Measurements from ENCODE around the gene CDH4. TPM values are rescaled to one million over a fixed set of nuclear protein-coding genes. Genes with fewer than 3 reads are reported as not detected.
A peak's percentile ranks its signal among the peaks of the same experiment; 100 is the strongest.

CDH4 gene
- total RNA-seq, 6 donors from 2014 or later = 0.20 to 1.0 (median 0.40) TPM; not detected in 1

GRCh38 chr20:61948586-61949362 lies 696.7 kb downstream of the CDH4 start:
- no peak overlapping the region for H3K27ac ChIP-seq
- H3K27me3 ChIP-seq = peaks cover 0 to 13% (median 0%) of the 10 kb centered on the region in 4 donors
- H3K36me3 ChIP-seq = no peaks in the 10 kb centered on the region
- DNase-seq = no peak
- TF ChIP-seq POLR2A (IDR thresholded peaks at IDR 0.05) = no peak
- no peak for TF ChIP-seq EP300 (IDR thresholded peaks at IDR 0.05)
- no peak for TF ChIP-seq CTCF (IDR thresholded peaks at IDR 0.05)
- TF ChIP-seq POLR2AphosphoS5 (IDR thresholded peaks at IDR 0.05) = no peak
- H3K4me1 ChIP-seq = no peaks in the 10 kb centered on the region
- WGBS, 2 donors = 84 to 92% methylated on average over 19 to 22 of the region's 22 CpGs
- no peak for ATAC-seq (ENCODE audit: low FRiP score in 2 of 2)
- no peaks in the 10 kb centered on the region for H3K9me3 ChIP-seq
- no peak overlapping the region for H3K4me3 ChIP-seq

- Histone ChIP-seq H3K4me3 (no peak overlapping the region), H3K4me1 (no peaks in the 10 kb centered on the region), H3K9me3 (no peaks in the 10 kb centered on the region), H3K27me3 (peaks cover 0 to 13% (median 0%) of the 10 kb centered on the region in 4 donors), H3K27ac (no peak overlapping the region), H3K36me3 (no peaks in the 10 kb centered on the region)
- DNase-seq (no peak), ATAC-seq (ENCODE audit: low FRiP score in 2 of 2) (peak in 1 of 2 donors; percentile 63)
- WGBS, 2 donors = 80 to 92% methylated on average over 1 to 7 of the region's 7 CpGs
- TF ChIP-seq POLR2A (IDR thresholded peaks at IDR 0.05) (no peak), CTCF (IDR thresholded peaks at IDR 0.05) (no peak), EP300 (IDR thresholded peaks at IDR 0.05) (no peak), POLR2AphosphoS5 (IDR thresholded peaks at IDR 0.05) (no peak)
Measured at GRCh38 chr20:61949363-61949713, 697.3 kb downstream of the CDH4 start.

GRCh38 chr20:61949714-61950640 lies 697.9 kb downstream of the CDH4 start:
- TF ChIP-seq POLR2AphosphoS5 (IDR thresholded peaks at IDR 0.05) (no peak), EP300 (IDR thresholded peaks at IDR 0.05) (no peak), POLR2A (IDR thresholded peaks at IDR 0.05) (no peak), CTCF (IDR thresholded peaks at IDR 0.05) (no peak)
- peak in 1 of 2 donors; percentile 46 for DNase-seq
- peaks cover 0 to 13% (median 0%) of the 10 kb centered on the region in 4 donors for H3K27me3 ChIP-seq
- 71 to 78% methylated on average over 6 to 11 of the region's 21 CpGs for WGBS, 2 donors
- H3K4me1 ChIP-seq = no peaks in the 10 kb centered on the region
- ATAC-seq (ENCODE audit: low FRiP score in 2 of 2) = peak; percentile 31 to 49
- no peak overlapping the region for H3K4me3 ChIP-seq
- no peaks in the 10 kb centered on the region for H3K9me3 ChIP-seq
- no peaks in the 10 kb centered on the region for H3K36me3 ChIP-seq
- H3K27ac ChIP-seq = no peak overlapping the region

GRCh38 chr20:61950641-61951071 lies 698.6 kb downstream of the CDH4 start:
- WGBS, 2 donors = 23 to 33% methylated on average over 4 to 7 of the region's 7 CpGs
- DNase-seq (no peak), ATAC-seq (ENCODE audit: low FRiP score in 2 of 2) (no peak)
- no peaks in the 10 kb centered on the region for H3K36me3 ChIP-seq
- H3K4me3 ChIP-seq = no peak overlapping the region
- H3K9me3 ChIP-seq = no peaks in the 10 kb centered on the region
- H3K27me3 ChIP-seq = peaks cover 0 to 13% (median 0%) of the 10 kb centered on the region in 4 donors
- no peaks in the 10 kb centered on the region for H3K4me1 ChIP-seq
- TF ChIP-seq CTCF (IDR thresholded peaks at IDR 0.05) (no peak), POLR2AphosphoS5 (IDR thresholded peaks at IDR 0.05) (no peak), POLR2A (IDR thresholded peaks at IDR 0.05) (no peak), EP300 (IDR thresholded peaks at IDR 0.05) (no peak)
- H3K27ac ChIP-seq = no peak overlapping the region

Data from upper lobe of left lung (tissue), 6 donors.